ENCODE measurements around the gene PSG7. TPM values are rescaled to one million over a fixed set of nuclear protein-coding genes. Genes with fewer than 3 reads are reported as not detected.
"Not testable (repeated sequence)": the region's sequence is repeated elsewhere in the genome, so short reads cannot be mapped to it uniquely, and the experiment has no call there.

PSG7 gene
- total RNA-seq, 1 experiment from 2014 or later: not detected

- no peak within 1 kb of the TSS for H3K27ac ChIP-seq
- H3K9me2 ChIP-seq (ENCODE audit: insufficient read depth): no peaks in the 10 kb centered on the region
- H3F3A ChIP-seq (ENCODE audit: insufficient read depth, low read depth): peaks cover 14% of the 10 kb centered on the region
- no TSS peak for BruUV-seq (replicated peaks)
- H3K36me3 ChIP-seq (ENCODE audit: low read depth): no peaks in the 10 kb centered on the region
- H3K27me3 ChIP-seq (ENCODE audit: insufficient read depth, low read depth): no peaks in the 10 kb centered on the region
- H3K4me1 ChIP-seq (replicated peaks; ENCODE audit: insufficient read depth): peaks cover 23% of the 10 kb centered on the region
- TF ChIP-seq EZH2 (IDR thresholded peaks at IDR 0.05; ENCODE audit: low read depth) (no peak), CTCF (conservative IDR thresholded peaks at IDR 0.05) (no peak)
- ChIA-PET CTCF (no interaction called here), POLR2A (ENCODE audit: unreplicated experiment) (no interaction called here)
- no peaks in the 10 kb centered on the region for H3K9me3 ChIP-seq (ENCODE audit: insufficient read depth, low read depth)
- no peak within 1 kb of the TSS for H2AFZ ChIP-seq
- no peak within 1 kb of the TSS for H3K4me3 ChIP-seq
- no peak for DNase-seq
- intact Hi-C loops (cut with micrococcal nuclease; ENCODE audit: unreplicated experiment): loop anchor here (10.0 kb wide), 1 partner anchor 185 kb away; no protein-coding TSS in a partner anchor
- no peaks in the 10 kb centered on the region for H3K79me2 ChIP-seq (ENCODE audit: low read depth)
- no peaks in the 10 kb centered on the region for H4K20me1 ChIP-seq (ENCODE audit: insufficient read depth)
- no peak within 1 kb of the TSS for H3K4me2 ChIP-seq
Observed at GRCh38 chr19:42879613-42880012, 57.4 kb downstream of the PSG7 start, which contains the start of gene PSG1. Gene PSG1 (minus strand): TSS chr19:42879713. CDS start chr19:42879581, 132 bp downstream.

- Histone ChIP-seq H3K4me2 (0 out of 2 replicates have a peak overlapping the region, but pooled peaks have one; percentile 48), H3F3A (ENCODE audit: insufficient read depth, low read depth) (peaks cover 23% of the 10 kb centered on the region), H3K4me1 (replicated peaks; ENCODE audit: insufficient read depth) (peaks cover 32% of the 10 kb centered on the region), H3K27ac (peak overlapping the region; percentile 92)
- H3K9me3 ChIP-seq (ENCODE audit: insufficient read depth, low read depth); H3K79me2 ChIP-seq (ENCODE audit: low read depth); H3K27me3 ChIP-seq (ENCODE audit: insufficient read depth, low read depth); H3K36me3 ChIP-seq (ENCODE audit: low read depth); CTCF ChIA-PET; H4K20me1 ChIP-seq (ENCODE audit: insufficient read depth); DNase-seq; H3K4me3 ChIP-seq; intact Hi-C loops (cut with micrococcal nuclease; ENCODE audit: unreplicated experiment); H3K9me2 ChIP-seq (ENCODE audit: insufficient read depth); H2AFZ ChIP-seq: not testable (repeated sequence)
- POLR2A ChIA-PET (ENCODE audit: unreplicated experiment): interaction anchor here (0.6 kb wide), 1 partner anchor 43 kb away, joined by 16 read pairs; no protein-coding TSS in a partner anchor
- TSS peak; percentile 77 for BruUV-seq (replicated peaks)
Observed at GRCh38 chr19:42876596-42876995, 60.4 kb downstream of the PSG7 start.

GRCh38 chr19:42875881-42876280 is 61.1 kb downstream of the PSG7 start:
- POLR2A ChIA-PET (ENCODE audit: unreplicated experiment); H2AFZ ChIP-seq; H3K4me3 ChIP-seq; H4K20me1 ChIP-seq (ENCODE audit: insufficient read depth); H3K27me3 ChIP-seq (ENCODE audit: insufficient read depth, low read depth); H3K79me2 ChIP-seq (ENCODE audit: low read depth); H3K9me2 ChIP-seq (ENCODE audit: insufficient read depth); BruUV-seq (replicated peaks); DNase-seq; H3K36me3 ChIP-seq (ENCODE audit: low read depth); H3K9me3 ChIP-seq (ENCODE audit: insufficient read depth, low read depth); CTCF ChIA-PET: not testable (repeated sequence)
- Histone ChIP-seq H3K4me2 (peak overlapping the region; percentile 48), H3K27ac (peak overlapping the region; percentile 92), H3F3A (ENCODE audit: insufficient read depth, low read depth) (peaks cover 23% of the 10 kb centered on the region), H3K4me1 (replicated peaks; ENCODE audit: insufficient read depth) (peaks cover 32% of the 10 kb centered on the region)
- intact Hi-C loops (cut with micrococcal nuclease; ENCODE audit: unreplicated experiment): loop anchor here (2.0 kb wide), 1 partner anchor 25 kb away; no protein-coding TSS in a partner anchor

GRCh38 chr19:42874901-42875813 is 61.9 kb downstream of the PSG7 start:
- Histone ChIP-seq H3K4me1 (replicated peaks; ENCODE audit: insufficient read depth) (peaks cover 32% of the 10 kb centered on the region), H3K4me2 (peak overlapping the region; percentile 48), H3K27ac (peak overlapping the region; percentile 92), H3F3A (ENCODE audit: insufficient read depth, low read depth) (peaks cover 23% of the 10 kb centered on the region)
- not testable (repeated sequence) for H4K20me1 ChIP-seq (ENCODE audit: insufficient read depth); H3K9me3 ChIP-seq (ENCODE audit: insufficient read depth, low read depth); BruUV-seq (replicated peaks); H2AFZ ChIP-seq; H3K36me3 ChIP-seq (ENCODE audit: low read depth); H3K27me3 ChIP-seq (ENCODE audit: insufficient read depth, low read depth); H3K79me2 ChIP-seq (ENCODE audit: low read depth); H3K9me2 ChIP-seq (ENCODE audit: insufficient read depth); H3K4me3 ChIP-seq
- peak; percentile 64 to 83 for DNase-seq
- ChIA-PET CTCF (interaction anchor here (0.8 to 1.0 kb wide), 2 partner anchors 17 to 75 kb away, joined by 3 to 7 read pairs; no protein-coding TSS in a partner anchor), POLR2A (ENCODE audit: unreplicated experiment) (interaction anchor here (0.5 to 1.0 kb wide), 4 partner anchors 23 to 478 kb away, joined by 3 to 7 read pairs (median 3); no protein-coding TSS in a partner anchor)
- intact Hi-C loops (cut with micrococcal nuclease; ENCODE audit: unreplicated experiment): loop anchor here (2.0 kb wide), 1 partner anchor 24 kb away; no protein-coding TSS in a partner anchor

GRCh38 chr19:42874136-42874535 is 62.9 kb downstream of the PSG7 start:
- DNase-seq; H3K27me3 ChIP-seq (ENCODE audit: insufficient read depth, low read depth); H3K4me3 ChIP-seq; BruUV-seq (replicated peaks); H3K9me2 ChIP-seq (ENCODE audit: insufficient read depth); H4K20me1 ChIP-seq (ENCODE audit: insufficient read depth); H3K36me3 ChIP-seq (ENCODE audit: low read depth); H2AFZ ChIP-seq; H3K9me3 ChIP-seq (ENCODE audit: insufficient read depth, low read depth); H3K79me2 ChIP-seq (ENCODE audit: low read depth): not testable (repeated sequence)
- peak overlapping the region; percentile 48 for H3K4me2 ChIP-seq
- H3K27ac ChIP-seq: peak overlapping the region; percentile 92
- ChIA-PET POLR2A (ENCODE audit: unreplicated experiment) (interaction anchor here (0.5 to 1.0 kb wide), 2 partner anchors 22 to 24 kb away, joined by 3 read pairs; no protein-coding TSS in a partner anchor), CTCF (interaction anchor here (0.8 to 1.0 kb wide), 2 partner anchors 16 to 74 kb away, joined by 3 to 7 read pairs; no protein-coding TSS in a partner anchor)
- intact Hi-C loops (cut with micrococcal nuclease; ENCODE audit: unreplicated experiment): loop anchor here (2.0 kb wide), 1 partner anchor 23 kb away; no protein-coding TSS in a partner anchor
- peaks cover 32% of the 10 kb centered on the region for H3K4me1 ChIP-seq (replicated peaks; ENCODE audit: insufficient read depth)
- peaks cover 23% of the 10 kb centered on the region for H3F3A ChIP-seq (ENCODE audit: insufficient read depth, low read depth)
